Breast epithelium (tissue), 4 donors: ENCODE data around the gene TCOF1. TPM values are rescaled to one million over a fixed set of nuclear protein-coding genes. Genes with fewer than 3 reads are reported as not detected.

Experiments used
- DNase-seq, 2 donors: peaks; one replicate each; pipeline ENCODE4 v3.0.0-alpha.2; 2019; ENCODE audit warnings: low spot score in 2 of 2
- H3K27ac ChIP-seq, 2 donors: fragments of 200-600 bp; sonication (generic) in 1 of 2; one replicate each; pipeline ENCODE4 v1.5.1; 2016 to 2019; ENCODE audit warnings: mild to moderate bottlenecking in 1 of 2
- H3K27me3 ChIP-seq, 2 donors: fragments of 200-600 bp; sonication (generic) in 1 of 2; one replicate each; pipeline versions ENCODE4 v1.5.1 to v1.6.0; 2017 to 2019; ENCODE audit warnings: control low read depth in 1 of 2, mild to moderate bottlenecking in 1 of 2
- H3K36me3 ChIP-seq: fragments of 200-600 bp; one replicate; pipeline ENCODE4 v1.5.1; 2019
- H3K4me1 ChIP-seq, 2 donors: fragments of 200-600 bp; sonication (generic); one replicate each; pipeline ENCODE4 v1.5.1; 2016 to 2019; ENCODE audit warnings: control low read depth in 1 of 2
- H3K4me3 ChIP-seq, 3 donors: fragments of 200-600 bp; sonication (generic); 1 replicate in 2 of 3; 2 replicates in 1 of 3; pipeline ENCODE4 v1.5.1; 2016 to 2019; ENCODE audit warnings: mild to moderate bottlenecking in 3 of 3, moderate library complexity in 2 of 3
- H3K9me3 ChIP-seq, 2 donors: fragments of 200-600 bp; sonication (generic) in 1 of 2; one replicate each; pipeline ENCODE4 v1.5.1; 2016 to 2019; ENCODE audit warnings: control low read depth in 1 of 2
- POLR2A ChIP-seq: fragments of 450-650 bp; IDR thresholded peaks from one replicate; pipeline ENCODE4 v1.6.1; 2016; ENCODE audit warnings: antibody characterized with exemption, mild to moderate bottlenecking, moderate library complexity
- POLR2AphosphoS5 ChIP-seq, 3 donors: sonication (generic); formaldehyde crosslinking; IDR thresholded peaks; one replicate each; pipeline ENCODE4 v1.6.1; 2017; ENCODE audit warnings: antibody characterized with exemption in 3 of 3
- intact Hi-C: fragments of 100-400 bp; cut with DNase I; formaldehyde crosslinking; loops from one replicate; pipeline ENCODE4 v1.15.1; 2023; ENCODE audit warnings: low total_unique reads
- total RNA-seq, 3 donors: library from RNA; depleted of rRNA; stranded (reverse); fragments of >200 nt; gene quantifications; one replicate each; pipeline ENCODE4 v1.1.0, GENCODE V29; 2016
- TF ChIP-seq, protein P1 (sequence below), 3 donors: fragments of 450-650 bp; IDR thresholded peaks; one replicate each; pipeline ENCODE4 v1.5.1; 2016 to 2017; ENCODE audit warnings: antibody characterized with exemption in 3 of 3, mild to moderate bottlenecking in 3 of 3, moderate library complexity in 3 of 3

TCOF1 gene
- total RNA-seq, 3 donors from 2014 or later: 20.6 to 37.7 (median 36.1) TPM

DNA sequence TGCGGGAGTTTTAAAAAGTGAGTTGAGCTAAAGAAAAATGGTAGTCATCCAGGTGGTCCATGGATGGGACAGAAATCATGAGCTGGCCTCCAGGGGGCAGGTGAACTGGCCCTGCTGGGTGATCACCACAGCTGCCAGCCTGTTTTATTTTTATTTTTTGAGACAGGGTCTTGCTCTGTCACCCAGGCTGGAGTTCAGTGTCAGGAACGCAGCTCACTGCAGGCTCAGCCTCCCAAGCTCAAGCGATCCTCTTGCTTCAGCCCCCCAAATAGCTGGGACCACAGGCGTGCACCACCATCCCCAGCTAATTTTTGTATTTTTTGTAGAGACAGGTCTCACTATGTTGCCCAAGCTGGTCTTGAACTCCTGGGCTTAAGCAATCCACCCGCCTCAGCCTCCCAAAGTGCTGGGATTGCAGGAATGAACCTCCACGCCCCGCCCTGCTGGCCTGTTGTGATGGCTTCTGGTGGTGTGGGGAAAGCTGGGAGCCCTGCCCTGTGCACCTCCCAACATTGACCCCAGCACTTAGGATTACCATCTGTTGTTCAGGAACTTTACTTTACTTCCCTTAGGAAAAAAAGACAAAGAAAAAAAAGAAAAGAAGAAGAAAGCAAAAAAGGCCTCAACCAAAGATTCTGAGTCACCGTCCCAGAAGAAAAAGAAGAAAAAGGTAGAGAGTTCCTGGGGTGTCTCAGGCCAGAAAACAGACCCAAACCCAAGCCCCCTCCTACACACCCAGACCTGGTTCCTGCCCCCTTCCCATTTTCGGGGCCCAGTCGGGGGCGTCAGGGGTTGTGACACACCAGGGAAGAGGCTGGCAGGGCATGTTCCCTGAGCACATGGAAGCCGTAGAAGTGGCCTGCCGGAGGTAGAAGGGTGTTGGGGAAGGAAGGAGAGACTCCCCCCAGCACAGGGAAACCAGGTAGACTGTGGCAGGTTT is 40.6 kb downstream of the TCOF1 start:
- H3K9me3 ChIP-seq: no peaks in the 10 kb centered on the region
- intact Hi-C loops: no loop called here
- no peak overlapping the region for H3K27ac ChIP-seq
- H3K4me1 ChIP-seq: no peaks in the 10 kb centered on the region
- TF ChIP-seq POLR2AphosphoS5 (IDR thresholded peaks at IDR 0.05): no peak
- H3K27me3 ChIP-seq: no peaks in the 10 kb centered on the region
- peaks cover 24% of the 10 kb centered on the region for H3K36me3 ChIP-seq
- DNase-seq: no peak
- no peak overlapping the region for H3K4me3 ChIP-seq

GRCh38 chr5:150398722-150399523 is 41.4 kb downstream of the TCOF1 start:
- peaks cover 17% of the 10 kb centered on the region for H3K36me3 ChIP-seq

GRCh38 chr5:150399524-150400211 is 42.2 kb downstream of the TCOF1 start:
- H3K4me3 ChIP-seq: no peak overlapping the region
- TF ChIP-seq, protein P1, sequence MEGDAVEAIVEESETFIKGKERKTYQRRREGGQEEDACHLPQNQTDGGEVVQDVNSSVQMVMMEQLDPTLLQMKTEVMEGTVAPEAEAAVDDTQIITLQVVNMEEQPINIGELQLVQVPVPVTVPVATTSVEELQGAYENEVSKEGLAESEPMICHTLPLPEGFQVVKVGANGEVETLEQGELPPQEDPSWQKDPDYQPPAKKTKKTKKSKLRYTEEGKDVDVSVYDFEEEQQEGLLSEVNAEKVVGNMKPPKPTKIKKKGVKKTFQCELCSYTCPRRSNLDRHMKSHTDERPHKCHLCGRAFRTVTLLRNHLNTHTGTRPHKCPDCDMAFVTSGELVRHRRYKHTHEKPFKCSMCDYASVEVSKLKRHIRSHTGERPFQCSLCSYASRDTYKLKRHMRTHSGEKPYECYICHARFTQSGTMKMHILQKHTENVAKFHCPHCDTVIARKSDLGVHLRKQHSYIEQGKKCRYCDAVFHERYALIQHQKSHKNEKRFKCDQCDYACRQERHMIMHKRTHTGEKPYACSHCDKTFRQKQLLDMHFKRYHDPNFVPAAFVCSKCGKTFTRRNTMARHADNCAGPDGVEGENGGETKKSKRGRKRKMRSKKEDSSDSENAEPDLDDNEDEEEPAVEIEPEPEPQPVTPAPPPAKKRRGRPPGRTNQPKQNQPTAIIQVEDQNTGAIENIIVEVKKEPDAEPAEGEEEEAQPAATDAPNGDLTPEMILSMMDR (IDR thresholded peaks at IDR 0.05): no peak
- TF ChIP-seq POLR2A (no peak), POLR2AphosphoS5 (IDR thresholded peaks at IDR 0.05) (no peak)
- no peaks in the 10 kb centered on the region for H3K27me3 ChIP-seq
- DNase-seq: no peak
- intact Hi-C loops: no loop called here
- peaks cover 17% of the 10 kb centered on the region for H3K36me3 ChIP-seq
- H3K9me3 ChIP-seq: no peaks in the 10 kb centered on the region
- no peaks in the 10 kb centered on the region for H3K4me1 ChIP-seq
- H3K27ac ChIP-seq: no peak overlapping the region

More at GRCh38 chr5:150398722-150399523, 41.4 kb downstream of the TCOF1 start:
- Histone ChIP-seq H3K9me3 (no peaks in the 10 kb centered on the region), H3K27me3 (no peaks in the 10 kb centered on the region), H3K4me1 (no peaks in the 10 kb centered on the region), H3K27ac (no peak overlapping the region), H3K4me3 (no peak overlapping the region)
- intact Hi-C loops: no loop called here
- TF ChIP-seq, protein P1 (IDR thresholded peaks at IDR 0.05): no peak
- TF ChIP-seq POLR2AphosphoS5 (IDR thresholded peaks at IDR 0.05) (no peak), POLR2A (no peak)
- DNase-seq: no peak

DNA sequence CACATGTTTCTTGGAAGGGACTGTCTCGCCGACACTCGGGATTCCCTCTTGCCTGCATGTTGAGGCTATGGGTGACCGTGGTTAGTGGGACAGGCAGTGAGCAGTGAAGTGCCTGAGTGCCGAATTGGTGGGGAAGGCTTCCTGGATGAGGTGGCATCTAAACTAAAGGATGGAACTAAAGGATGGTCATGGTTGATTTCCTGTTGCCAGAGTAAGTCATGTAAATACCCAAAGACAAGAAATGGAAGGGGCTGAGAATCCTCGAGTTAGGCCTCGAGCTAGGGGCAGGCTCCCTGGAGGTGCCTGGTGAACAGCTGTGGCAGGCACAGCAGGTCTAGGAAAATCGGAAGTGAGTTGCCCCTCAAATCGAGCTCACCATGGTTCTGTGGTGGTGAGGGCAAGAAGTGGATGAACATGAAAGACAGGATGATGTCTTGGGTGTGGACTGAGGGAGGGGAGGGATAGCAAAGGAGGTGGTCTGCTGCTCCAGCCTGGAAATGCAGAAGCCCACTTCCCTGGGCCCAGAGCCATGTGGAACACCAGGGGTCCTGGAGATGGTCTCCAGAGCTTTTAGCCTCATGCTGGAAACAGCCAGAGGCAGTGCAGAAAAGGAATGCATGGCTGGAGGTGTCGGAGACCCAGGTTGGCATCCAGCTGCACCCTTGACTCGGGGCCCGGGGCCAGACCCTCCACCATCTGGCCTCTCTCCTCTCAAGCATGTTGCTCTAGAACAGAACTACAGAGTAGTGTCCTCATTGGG is 43.0 kb downstream of the TCOF1 start:
- intact Hi-C loops: loop anchor here (1.0 kb wide), 1 partner anchor 49 kb away; the partner anchor contains the start of gene RPS14
- H3K9me3 ChIP-seq: no peaks in the 10 kb centered on the region
- no peak for DNase-seq
- H3K4me1 ChIP-seq: no peaks in the 10 kb centered on the region
- TF ChIP-seq POLR2AphosphoS5 (IDR thresholded peaks at IDR 0.05) (no peak), POLR2A (no peak)
- TF ChIP-seq, protein P1 (IDR thresholded peaks at IDR 0.05): no peak
- peaks cover 17% of the 10 kb centered on the region for H3K36me3 ChIP-seq
- H3K27ac ChIP-seq: no peak overlapping the region
- H3K4me3 ChIP-seq: no peak overlapping the region
- H3K27me3 ChIP-seq: no peaks in the 10 kb centered on the region

GRCh38 chr5:150401076-150401375 is 43.5 kb downstream of the TCOF1 start:
- intact Hi-C loops: loop anchor here (1.0 kb wide), 1 partner anchor 48 kb away; the partner anchor contains the start of gene RPS14
- TF ChIP-seq POLR2AphosphoS5 (IDR thresholded peaks at IDR 0.05) (no peak), POLR2A (no peak)
- TF ChIP-seq, protein P1 (IDR thresholded peaks at IDR 0.05): no peak
- H3K27ac ChIP-seq: no peak overlapping the region
- DNase-seq: no peak
- H3K4me3 ChIP-seq: no peak overlapping the region
- no peaks in the 10 kb centered on the region for H3K4me1 ChIP-seq
- no peaks in the 10 kb centered on the region for H3K27me3 ChIP-seq
- H3K9me3 ChIP-seq: no peaks in the 10 kb centered on the region
- peaks cover 17% of the 10 kb centered on the region for H3K36me3 ChIP-seq
